Stimulated activated CD8-positive, alpha-beta memory T cell treated with anti-CD3 and anti-CD28 coated beads, Interleukin-7, amount 100 ng/mL, for 1 hour (primary cell): ENCODE data around the gene TP63.

Experiments used
- DNase-seq, 2 donors: peaks; one replicate each; pipeline ENCODE4 v3.0.0-alpha.2; 2020; ENCODE audit warnings: low read depth in 2 of 2

Gene TP63

DNA sequence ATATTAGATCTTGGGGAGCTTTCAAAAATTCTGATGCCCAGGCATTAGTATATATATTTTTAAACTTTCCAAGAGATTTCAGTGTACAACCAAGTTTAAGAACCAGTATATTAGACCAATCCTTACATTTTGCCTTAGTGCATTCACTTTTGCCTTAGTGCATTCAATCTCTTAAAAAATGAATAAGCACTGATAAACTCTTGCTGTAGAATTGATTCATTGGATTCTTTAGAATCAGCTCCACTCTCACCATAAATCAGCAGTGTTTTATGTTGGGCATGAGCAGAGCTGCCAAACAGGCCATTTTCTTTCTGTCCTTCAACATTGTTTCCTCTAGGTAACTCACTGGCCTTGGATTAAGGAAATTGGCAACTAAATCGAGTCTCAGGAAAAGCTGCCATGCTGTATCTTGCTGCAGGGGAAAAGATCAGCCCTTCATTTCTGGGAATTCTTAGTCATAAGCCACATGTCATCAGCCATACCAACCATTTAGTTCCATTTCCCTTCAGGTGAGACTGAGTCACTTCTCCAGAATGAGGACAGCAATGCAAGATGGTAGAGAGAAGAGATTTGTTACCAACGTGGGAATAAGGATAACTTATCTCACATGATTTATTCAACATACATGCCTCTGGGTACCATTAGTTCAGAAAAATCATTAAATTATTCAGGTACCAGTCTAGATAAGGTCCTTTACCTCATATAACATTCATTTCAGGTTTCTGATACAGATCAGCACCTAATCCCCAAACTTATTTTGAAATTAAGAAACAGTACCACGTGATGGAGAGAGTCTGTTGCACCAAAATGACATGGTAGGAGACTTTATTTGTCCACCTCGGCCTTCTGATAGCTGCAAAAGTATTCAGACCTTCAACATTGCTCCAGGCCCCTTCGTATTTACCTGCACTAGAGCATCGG is 297.0 kb downstream of the TP63 start:
- no peak for DNase-seq

DNA sequence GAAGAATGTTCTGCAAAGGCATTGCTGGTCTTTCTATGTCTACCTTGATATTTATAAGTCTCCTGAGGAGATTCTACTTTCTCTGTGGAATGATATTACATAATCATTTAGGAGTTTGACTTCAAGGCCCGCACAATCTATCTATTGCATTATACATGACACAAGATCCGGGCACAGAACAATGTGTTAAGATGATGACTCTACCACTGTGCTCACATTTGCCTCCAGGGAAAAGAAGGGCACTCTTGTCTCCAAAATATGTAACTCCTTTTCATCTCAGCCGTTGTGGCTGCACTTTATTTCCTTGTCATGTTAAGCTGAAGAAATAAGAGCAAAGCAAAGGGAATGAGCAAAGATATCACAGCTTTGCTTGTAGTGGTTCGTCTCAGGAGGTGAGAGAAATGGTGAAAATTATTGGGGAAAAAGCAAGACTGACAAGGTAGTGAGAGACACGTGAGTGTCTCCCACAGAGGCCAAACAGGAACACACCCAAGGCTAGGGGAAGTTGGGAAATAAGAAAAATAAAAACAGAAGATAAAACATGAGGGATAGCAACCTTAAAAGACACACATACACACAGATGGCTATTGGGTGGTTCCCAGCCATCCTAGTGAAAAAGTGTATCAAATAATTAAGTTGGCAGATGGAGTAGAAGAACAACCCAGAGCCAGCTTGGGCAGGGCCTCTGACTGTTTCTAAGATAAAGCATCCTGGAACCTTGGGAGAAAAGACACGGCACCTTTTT is 305.2 kb downstream of the TP63 start:
- no peak for DNase-seq

DNA sequence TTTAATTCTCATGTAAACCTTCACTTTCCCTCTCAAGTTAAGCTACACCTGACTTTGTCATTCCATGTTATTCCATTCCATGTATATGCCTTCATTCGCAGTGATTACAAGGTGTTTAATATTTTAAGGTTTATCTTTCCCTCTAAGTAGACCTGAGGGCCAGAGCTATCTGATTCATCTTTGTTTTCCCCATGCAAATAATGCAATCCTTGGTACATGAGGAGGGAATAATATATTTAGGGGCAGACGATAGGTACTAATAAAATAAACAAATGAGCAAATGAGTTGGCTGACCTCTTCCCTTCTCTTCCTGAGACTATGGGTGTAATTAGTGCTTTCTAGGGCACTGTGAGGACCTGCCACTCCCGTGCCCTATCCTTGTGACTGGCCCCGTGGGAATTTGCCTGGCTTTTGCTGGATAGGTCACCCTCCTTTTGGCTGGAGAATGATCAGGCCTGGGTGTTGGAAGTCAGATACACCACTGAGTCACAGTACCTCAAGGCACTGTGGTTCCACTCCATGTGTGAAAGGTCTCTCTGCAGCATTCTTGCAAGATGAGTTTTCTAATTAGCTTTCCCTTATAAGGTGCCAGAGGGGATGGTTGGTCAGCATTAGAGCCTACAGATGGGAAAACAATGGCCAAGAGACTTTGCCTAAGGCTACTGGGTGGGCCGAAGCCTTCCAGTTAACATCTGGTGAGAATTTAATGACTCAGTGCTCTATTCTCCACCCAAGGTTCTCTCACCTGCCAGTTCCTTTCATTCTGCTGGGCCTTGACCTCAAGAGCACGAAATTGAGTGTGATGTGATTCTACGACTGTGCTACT is 306.3 kb downstream of the TP63 start:
- no peak for DNase-seq

DNA sequence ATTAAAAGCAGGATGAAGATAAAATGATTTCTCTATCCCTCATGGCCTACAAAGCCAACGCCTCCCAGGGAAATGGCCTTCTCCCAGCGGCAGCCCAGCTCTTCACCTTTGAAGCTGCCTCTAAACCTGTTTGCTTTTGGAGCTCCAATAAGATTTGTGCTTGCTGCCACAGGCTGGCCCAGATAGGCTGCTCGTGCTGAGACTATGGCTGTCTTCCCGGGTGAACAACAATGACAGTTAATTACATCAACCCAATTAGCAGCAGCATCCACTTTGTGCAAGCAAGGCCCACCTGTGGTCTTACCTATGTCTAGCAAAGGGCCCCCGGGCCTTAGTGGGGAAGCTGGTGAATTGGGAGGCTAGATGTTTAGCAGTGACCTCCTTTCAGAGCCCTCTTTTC is 309.9 kb downstream of the TP63 start:
- DNase-seq: no peak

DNA sequence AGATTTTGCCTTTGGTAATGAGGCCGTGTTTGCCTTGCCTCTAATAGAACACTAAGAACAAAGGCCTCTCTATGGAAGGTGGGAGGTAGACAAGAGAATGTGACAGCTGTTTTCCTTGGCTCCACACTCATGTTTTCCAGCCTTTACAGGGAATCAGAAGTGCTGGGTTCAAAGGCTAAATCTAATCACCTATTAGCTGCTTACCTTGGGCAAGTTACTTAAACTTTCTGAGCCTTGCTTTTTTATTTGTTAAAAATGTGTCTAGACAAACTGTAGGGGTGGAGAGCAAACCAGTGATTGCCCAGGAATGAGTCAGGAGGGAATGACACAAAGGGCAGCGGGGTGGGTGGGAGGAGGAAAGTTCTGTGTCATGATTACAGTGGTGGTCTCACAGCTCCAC is 310.5 kb downstream of the TP63 start:
- DNase-seq: no peak

DNA sequence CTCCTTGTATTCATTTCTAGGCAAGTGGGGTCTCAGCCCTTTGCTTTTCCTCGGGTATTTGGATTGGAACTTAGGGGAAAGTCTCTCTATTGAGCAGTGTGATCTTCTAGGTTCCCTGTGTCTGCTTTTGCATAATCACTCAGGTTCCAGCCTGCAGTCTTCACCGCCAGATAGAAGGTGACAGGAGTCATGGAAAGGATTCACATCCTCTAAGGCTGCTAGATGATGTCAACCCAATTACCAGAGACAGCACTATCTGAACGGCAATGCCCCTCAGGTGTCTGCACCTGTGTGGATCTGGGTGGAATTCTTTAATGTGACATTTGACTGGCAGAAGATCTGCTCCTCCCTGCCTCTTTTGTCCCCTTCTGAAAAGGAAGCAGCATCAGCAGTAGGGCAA is 311.8 kb downstream of the TP63 start:
- DNase-seq: no peak

DNA sequence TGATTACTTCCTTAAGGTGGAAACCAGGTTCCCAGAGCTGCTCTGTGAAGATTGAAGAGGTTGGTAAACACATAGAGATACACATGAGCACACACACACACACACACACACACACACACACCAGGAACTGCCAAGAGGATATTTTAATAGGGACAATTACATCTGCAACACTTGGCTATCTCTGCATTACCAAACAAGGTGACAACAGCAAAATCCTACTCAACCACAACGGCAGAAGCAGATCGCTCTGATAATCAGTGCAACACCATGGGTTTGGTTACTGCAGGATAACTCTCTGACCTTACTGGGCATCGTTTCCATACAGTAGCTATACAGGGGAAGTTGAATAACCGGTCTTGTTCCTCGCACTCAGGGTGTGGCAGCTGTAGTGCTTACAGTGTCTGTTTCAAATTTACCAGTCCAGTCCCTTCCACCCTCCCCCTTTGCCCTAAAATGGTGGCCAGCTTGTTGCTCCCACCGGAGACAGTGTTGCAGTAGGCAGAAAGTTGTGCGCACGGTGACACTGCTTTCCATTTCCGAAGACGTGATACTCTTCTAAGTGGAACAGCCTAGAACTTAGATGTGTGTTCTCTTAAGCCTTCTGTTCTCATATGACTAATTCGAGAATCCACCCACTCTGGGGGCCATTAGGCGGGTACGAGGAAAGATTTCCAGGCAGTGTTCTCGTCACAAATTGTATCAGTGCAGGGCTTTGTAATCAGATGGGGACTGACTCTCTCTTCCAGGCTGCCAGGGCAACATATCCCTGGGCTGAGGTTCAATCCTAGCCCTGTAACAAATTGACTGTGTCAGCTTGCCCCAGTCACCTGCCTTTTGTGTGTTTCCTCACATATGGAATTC is 313.3 kb downstream of the TP63 start:
- DNase-seq: no peak

DNA sequence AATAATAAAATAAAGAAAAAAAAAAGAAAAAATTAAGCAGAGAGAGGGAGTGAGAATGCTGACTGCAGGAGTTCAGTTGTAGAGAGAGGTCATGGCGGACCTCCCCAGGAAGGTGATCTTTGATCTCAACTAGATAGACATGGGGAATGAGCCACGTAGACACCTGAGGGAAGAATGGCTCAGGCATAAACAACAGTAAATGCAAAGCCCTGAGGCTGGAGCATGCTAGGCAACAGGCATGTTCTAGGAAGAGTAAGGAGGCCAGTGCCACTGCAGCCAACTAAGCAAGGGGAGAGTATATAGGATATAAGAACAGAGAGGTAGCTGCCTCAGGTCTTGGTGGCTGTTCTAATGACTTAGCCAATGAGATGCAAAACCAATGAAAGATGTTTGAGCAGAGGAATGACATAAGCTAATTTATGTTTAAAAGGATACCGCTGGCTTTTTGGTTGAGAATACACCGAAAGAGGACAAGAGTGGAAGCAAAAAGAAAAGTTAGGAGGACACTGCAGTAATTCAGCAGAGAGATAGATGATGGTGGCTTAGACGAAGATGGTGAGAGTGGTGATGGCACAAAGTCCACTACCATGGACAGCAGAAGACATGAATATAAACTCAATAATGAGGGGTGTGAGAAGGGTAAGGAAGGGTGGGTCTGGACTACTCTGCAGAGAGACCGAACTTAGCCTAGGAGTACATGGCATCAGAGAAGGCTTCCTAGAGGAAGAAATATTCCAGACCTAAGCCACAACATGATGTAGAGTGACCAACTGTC is 314.9 kb downstream of the TP63 start:
- DNase-seq: no peak
